Measurements from ENCODE around the gene ZNF148.

ZNF148 gene

DNA sequence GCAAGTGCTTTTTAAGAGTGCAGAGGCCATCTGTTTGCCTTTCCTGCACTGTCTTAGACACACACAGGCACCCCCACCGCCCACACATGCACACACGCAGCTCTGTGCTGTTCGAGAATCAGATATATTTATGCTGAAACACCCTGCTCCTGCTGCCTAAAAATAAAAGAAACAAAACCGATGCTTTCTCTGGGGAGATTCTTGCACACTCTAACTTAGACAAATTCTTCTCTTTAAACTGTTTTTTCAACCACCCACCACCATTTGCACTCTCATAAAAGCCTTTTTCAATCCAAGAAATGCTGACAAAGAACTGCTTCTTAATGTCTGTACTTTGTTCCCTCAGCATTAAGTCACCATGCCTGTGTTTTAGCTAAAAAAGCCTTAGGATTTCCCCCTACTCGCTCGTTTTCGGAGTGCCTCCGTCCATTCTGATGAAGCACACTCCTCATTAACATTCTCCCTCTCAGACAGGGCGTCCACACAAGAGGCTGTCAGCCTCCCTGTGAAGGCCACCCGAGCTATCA, 188.8 kb downstream of the ZNF148 start:
- no peak for DNase-seq

DNA sequence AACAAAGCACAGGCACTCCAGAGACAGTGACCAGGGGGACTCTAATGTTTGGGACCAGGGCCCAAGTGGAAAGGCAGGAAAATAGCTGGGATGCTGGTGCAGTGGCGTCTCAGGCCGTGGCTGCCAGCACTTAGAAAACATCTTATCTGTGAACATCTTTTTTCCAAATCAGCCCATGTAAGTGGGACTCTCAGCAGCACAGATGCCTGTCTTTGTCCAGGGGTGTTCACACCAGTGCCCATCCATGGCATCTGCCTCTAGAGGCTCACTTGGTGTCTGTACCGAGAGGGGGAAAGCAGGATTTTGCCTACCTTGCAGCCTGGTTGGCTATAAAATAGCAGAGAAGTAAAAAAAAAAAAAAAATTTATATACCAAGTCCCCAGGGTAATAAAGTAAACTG, 189.3 kb downstream of the ZNF148 start:
- no peak for DNase-seq

DNA sequence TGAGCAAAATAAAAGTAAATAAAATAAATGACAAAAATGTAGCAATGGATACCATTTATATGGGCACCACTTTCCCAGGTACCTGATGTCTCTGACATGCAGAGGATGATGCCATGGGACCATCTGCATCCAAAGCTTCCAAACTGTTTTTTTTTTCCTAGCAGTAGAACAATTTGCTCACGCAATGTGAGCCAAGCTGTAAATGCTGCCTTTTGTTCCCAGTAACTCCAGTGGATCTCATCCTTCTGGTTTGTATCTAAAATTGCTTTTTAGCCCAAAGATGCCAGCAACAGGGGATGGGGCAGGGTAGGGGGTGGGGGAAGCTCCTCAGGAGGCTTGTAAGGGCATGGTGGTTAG, 195.3 kb downstream of the ZNF148 start:
- no peak for DNase-seq

DNA sequence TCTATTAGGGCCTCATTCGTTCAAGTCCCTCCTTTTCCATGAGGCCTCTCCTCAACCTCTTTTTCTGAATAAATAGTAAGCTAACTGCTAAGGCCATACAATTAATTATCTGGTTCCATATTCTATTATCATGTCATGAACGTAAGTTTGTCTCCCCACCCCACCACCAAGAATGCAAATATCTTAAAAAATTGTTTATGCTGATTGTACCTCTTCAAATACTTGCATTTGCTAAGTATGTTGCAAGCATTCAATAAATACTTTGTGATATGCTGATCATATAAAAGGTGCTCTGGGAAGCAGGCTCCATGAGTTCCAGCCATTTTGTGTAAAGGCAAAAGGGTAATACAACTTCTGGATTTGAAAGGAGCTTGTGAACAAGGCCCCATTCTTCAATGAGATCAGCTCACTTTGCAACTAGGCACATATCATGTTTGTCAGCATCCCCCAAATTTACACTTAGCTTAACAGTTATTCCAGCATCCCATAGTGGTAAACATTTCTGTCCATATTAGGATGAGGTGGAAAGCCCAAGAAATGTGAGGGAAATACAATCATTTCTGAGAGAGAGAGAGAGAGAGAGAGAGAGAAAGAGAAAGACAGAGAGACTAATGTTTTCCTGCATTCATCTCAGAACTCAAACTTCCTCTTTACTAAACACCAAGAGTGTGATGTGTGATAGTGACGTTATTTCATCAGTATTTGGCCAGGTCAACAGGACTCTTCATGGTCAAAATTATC, 195.8 kb downstream of the ZNF148 start:
- DNase-seq: no peak

DNA sequence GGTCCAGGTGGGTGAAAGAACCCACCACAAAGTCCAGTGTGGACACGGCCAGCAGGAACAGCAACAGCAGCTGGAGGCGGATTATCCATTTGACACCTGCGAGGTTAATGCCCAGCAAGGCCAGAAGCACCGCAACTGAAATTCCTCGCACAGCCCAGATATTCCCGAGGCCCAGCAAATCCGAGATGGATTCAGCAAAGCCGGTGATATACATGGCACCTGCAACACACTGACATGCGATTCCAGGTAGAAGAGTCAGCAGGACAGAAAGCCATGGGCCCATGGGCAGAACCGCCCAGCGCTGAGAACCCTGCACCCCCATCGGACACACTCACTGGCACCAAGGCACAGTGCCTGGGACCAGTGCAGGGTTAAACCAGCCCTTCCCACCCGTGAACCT, 197.4 kb downstream of the ZNF148 start:
- no peak for DNase-seq
